HG03575 (cell line): Measurements from ENCODE around the gene PIEZO2.
"Not testable (repeated sequence)": the region's sequence is repeated elsewhere in the genome, so short reads cannot be mapped to it uniquely, and the experiment has no call there.

Experiments
- ATAC-seq: cut with Tn5 transposase; IDR thresholded peaks from one replicate; pipeline ENCODE4 v1.9.1; 2021; ENCODE audit not compliant: unreplicated experiment, insufficient number of reproducible peaks, low FRiP score; ENCODE audit errors: extremely low read depth

Gene PIEZO2

DNA sequence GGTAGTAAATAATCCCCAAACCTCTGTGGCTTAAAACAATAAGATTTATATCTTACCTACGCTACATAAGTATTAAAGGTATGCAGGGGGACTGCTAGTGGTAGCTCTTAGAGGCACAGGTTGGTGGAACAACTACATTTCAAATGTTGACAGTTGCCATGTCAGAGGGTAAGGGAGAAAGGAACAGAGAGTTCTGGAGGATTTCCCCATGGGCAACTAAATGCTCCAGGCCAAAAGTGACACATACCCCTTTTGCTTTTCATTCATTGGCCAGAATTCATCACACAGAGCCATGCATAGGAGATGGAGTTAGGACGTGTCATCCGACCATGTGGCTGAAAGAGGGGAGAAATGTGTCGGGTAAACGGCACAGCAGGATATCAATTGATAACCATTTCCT, 490.4 kb downstream of the PIEZO2 start:
- ATAC-seq, result no peak

- ATAC-seq, result not testable (repeated sequence)
Observed at GRCh38 chr18:10644003-10644402, 505.4 kb downstream of the PIEZO2 start.

- not testable (repeated sequence) for ATAC-seq
Observed at GRCh38 chr18:10642915-10643524, 506.3 kb downstream of the PIEZO2 start.

DNA sequence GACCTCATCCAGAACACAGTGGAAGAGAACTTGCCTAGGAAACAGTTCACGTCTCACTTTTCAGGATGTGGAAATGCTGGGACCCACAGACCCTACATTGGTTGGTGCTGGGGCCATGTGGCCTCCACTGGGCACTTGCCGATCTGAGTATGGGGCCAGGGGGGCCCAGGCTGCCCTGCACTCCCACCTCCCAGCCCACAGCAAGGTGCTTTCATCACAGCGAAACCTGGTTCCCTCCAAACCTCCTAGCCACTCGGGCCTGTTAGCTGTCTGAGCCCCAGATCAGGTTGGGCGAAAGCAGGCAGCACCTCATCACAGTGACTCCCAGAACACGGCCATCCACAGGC, 510.9 kb downstream of the PIEZO2 start:
- ATAC-seq, result not testable (repeated sequence)

DNA sequence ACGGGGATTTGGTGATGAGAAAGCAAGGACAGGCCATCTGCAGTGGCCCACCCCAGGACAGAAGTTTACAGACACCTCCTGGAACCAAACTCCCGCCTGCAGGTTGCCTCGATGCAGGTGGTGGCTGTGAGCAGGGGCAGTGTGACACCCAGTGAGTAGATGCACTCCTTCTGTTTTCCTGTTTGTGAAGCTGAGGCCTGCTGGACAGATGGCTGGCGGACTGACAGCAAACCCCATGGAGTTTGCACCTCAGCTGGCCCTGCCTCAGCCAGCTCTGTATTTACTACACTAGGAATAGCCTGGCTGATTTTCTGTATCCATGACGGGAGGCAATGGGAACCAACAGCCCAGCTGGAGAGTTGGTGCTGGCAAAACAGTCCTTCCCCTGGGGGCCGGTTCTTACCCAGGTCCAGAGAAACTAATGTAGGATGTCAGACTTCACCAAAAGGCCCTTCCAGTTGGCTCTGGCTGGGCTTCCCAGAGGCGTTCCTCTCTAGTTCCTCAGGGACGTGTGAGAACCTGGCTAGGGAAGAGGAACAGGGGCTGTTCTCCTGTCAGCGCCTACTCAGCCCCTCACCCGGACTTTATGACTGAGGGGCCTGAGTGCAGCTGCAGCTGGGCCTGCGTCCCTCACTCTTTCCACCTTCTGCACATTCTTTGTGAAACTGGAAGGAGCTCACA, 511.4 kb downstream of the PIEZO2 start:
- not testable (repeated sequence) for ATAC-seq

DNA sequence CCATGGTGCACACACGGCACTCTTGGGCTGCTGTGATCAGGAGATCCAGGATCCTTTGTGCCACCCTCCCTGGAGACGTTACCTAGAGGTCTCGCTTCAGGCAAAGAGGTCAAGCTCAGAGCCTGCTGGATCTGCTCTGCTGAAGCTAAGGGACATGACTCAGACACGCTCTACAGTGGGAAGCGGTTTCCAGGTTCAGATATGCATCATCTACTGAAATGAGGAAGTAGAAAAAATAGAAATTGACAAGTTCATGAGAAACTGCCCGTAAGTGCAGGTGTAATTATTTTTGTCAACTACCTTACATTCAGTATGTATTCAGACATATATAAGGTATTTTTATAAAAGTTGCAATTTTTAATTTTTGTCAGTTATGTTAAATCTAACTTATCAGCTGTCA, 520.3 kb downstream of the PIEZO2 start:
- peak; percentile 94 for ATAC-seq

- not testable (repeated sequence) for ATAC-seq
Observed at GRCh38 chr18:10626606-10627213, 522.7 kb downstream of the PIEZO2 start.

DNA sequence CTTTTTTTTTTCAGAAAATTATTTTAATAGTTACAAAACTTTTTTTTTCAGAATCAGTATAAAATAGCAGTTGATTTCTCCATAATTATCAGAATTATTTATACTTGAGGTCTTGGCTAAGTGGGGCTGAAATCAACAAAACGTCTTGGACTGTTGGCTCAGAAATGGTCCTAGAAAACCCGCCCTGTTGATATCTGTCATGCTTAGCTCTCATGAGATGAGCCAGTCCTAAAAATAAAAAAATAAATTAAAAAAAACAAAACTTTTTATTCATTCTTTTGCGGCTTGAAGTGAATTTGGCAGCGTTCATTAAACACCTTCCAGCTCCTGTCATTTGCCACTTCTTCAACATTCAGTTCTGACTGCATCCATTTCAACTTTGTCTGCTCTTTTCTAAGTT, 525.8 kb downstream of the PIEZO2 start:
- ATAC-seq, result not testable (repeated sequence)

DNA sequence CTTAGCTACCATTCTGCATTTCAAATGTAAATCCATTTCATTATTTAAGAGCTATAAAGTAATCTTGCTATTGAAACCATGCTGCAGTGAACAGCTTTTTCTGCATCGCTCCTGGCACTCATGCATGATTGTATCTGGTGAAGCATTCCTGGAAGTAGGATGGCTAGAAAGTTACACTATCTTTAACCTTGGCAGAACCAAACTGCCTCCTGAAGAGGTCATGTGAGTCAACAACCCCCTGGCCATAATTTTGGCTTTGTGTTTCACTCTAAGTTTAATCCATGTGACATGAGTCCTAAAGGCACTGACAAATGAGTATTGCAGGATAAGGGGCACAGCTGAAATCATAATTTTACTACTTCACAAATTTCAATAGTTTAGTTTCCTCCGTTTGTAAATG, 526.4 kb downstream of the PIEZO2 start:
- not testable (repeated sequence) for ATAC-seq

DNA sequence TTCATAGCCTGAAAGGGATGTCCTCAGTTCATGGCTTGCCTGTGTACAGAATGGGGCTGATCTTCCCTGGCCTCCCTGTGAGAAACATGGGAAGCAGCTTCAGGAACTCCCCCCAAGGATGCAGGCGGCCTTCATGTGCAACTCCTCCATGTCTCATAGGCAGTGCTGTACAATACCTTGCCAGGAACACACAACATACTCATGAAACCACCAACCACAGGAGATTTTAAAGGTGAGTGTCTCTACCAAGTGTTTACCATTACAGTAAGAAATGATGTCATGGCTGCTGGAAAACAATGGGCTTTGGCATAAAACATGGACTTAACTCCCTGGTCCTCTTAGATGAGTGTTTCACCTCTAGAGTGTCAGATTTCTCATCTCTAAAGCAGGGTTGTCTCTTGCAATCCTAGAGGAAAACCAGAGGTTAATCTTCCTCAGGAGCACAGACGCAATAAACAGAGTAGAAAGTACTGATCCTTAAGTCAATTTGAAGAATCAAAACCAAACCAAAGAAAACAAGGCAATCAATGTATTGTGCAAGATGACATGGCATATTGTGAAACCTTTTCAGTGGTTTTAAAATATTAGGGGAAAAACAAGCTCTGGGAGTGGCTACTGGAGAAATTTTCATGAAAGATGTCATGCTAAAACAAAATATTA, 528.6 kb downstream of the PIEZO2 start:
- not testable (repeated sequence) for ATAC-seq
